H1 (cell line): Measurements from ENCODE around the gene RBSN. TPM values are rescaled to one million over a fixed set of nuclear protein-coding genes. Genes with fewer than 3 reads are reported as not detected.

Experiments used
- CTCF ChIA-PET: fragments of 300-600 bp; sonication (Branson Sonifier 250); formaldehyde crosslinking; loops from one replicate; lab custom pipeline; 2021; ENCODE audit not compliant: partially characterized antibody; lab: Charles Lee
- POLR2A ChIA-PET: fragments of 300-600 bp; sonication (Branson Sonifier 250); formaldehyde crosslinking; loops from one replicate; lab custom pipeline; 2021; ENCODE audit warnings: inconsistent platforms; ENCODE audit not compliant: partially characterized antibody; lab: Charles Lee
- DNase-seq, 2 experiments: peaks; one replicate each; pipeline versions ENCODE4 v3.0.0 to v3.0.0-alpha.2; 2010 to 2022; ENCODE audit warnings: low spot score in 2 of 2, low read depth in 1 of 2, mixed read lengths in 1 of 2
- FAIRE-seq: peaks from 2 replicates; lab custom pipeline; 2011; peaks lifted over from hg19 to GRCh38; lab: Jason Lieb, UNC
- H2AFZ ChIP-seq: 2 replicates; pipeline ENCODE4 v1.8.1; 2012; ENCODE audit warnings: low read length, inconsistent platforms
- H2AK5ac ChIP-seq: 2 replicates; pipeline ENCODE4 v1.6.1; 2013; ENCODE audit warnings: low read depth, low read length
- H2BK120ac ChIP-seq: replicated peaks from 2 replicates; pipeline ENCODE3; 2013; ENCODE audit warnings: low read depth, low read length, inconsistent platforms
- H2BK12ac ChIP-seq: 2 replicates; pipeline ENCODE4 v1.6.1; 2013; ENCODE audit warnings: low read depth, low read length
- H2BK15ac ChIP-seq: 2 replicates; pipeline ENCODE4 v1.6.1; 2013; ENCODE audit warnings: low read length
- H2BK20ac ChIP-seq: 2 replicates; pipeline ENCODE4 v1.6.1; 2013; ENCODE audit warnings: low read length
- H2BK5ac ChIP-seq: 2 replicates; pipeline ENCODE4 v1.6.1; 2013; ENCODE audit warnings: low read depth, low read length
- H3K14ac ChIP-seq: 2 replicates; pipeline ENCODE4 v1.6.1; 2013; ENCODE audit warnings: inconsistent platforms; ENCODE audit not compliant: insufficient read length
- H3K18ac ChIP-seq: 2 replicates; pipeline ENCODE4 v1.6.1; 2013; ENCODE audit warnings: low read length; ENCODE audit errors: extremely low read depth
- H3K23ac ChIP-seq: 2 replicates; pipeline ENCODE4 v1.6.1; 2013; ENCODE audit warnings: inconsistent platforms; ENCODE audit not compliant: insufficient read length
- H3K23me2 ChIP-seq: 2 replicates; pipeline ENCODE4 v1.6.1; 2013; ENCODE audit warnings: low read depth, low read length
- H3K27ac ChIP-seq: 2 replicates; pipeline ENCODE4 v1.6.1; 2011; ENCODE audit warnings: low read depth, low read length, inconsistent platforms
- H3K27me3 ChIP-seq, 4 experiments: replicated peaks in 1 of 4; 1 replicate in 1 of 4; 2 replicates in 3 of 4; pipeline versions ENCODE4 v1.6.1 to v1.8.1; 2011 to 2013; ENCODE audit warnings: low read length in 3 of 4, mild to moderate bottlenecking in 3 of 4, inconsistent platforms in 2 of 4, mixed read lengths in 2 of 4, moderate library complexity in 1 of 4; ENCODE audit not compliant: control insufficient read depth in 3 of 4, insufficient read depth in 3 of 4; ENCODE audit errors: extremely low read depth in 1 of 4
- H3K36me3 ChIP-seq, 4 experiments: 2 replicates each; pipeline versions ENCODE4 v1.6.1 to v1.8.1; 2011 to 2013; ENCODE audit warnings: mild to moderate bottlenecking in 4 of 4, low read length in 3 of 4, moderate library complexity in 2 of 4, control low read depth in 1 of 4, inconsistent platforms in 1 of 4; ENCODE audit not compliant: insufficient read depth in 4 of 4, control insufficient read depth in 2 of 4
- H3K4ac ChIP-seq: replicated peaks from 2 replicates; pipeline ENCODE3; 2013; ENCODE audit warnings: low read length, low read depth, mixed read lengths, inconsistent platforms; ENCODE audit not compliant: insufficient read length
- H3K4me1 ChIP-seq, 4 experiments: replicated peaks in 1 of 4; 1 replicate in 1 of 4; 2 replicates in 3 of 4; pipeline versions ENCODE4 v1.6.1 to v1.8.1; 2011 to 2013; ENCODE audit warnings: low read length in 3 of 4, inconsistent platforms in 2 of 4, mixed read lengths in 1 of 4; ENCODE audit not compliant: insufficient read depth in 4 of 4, control insufficient read depth in 3 of 4
- H3K4me2 ChIP-seq, 2 experiments: 2 replicates each; pipeline versions ENCODE4 v1.6.1 to v1.8.1; 2011 to 2013; ENCODE audit warnings: low read depth in 2 of 2, low read length in 2 of 2, control low read depth in 1 of 2, inconsistent platforms in 1 of 2, mild to moderate bottlenecking in 1 of 2; ENCODE audit not compliant: insufficient read depth in 1 of 2
- H3K4me3 ChIP-seq, 4 experiments: fragments of 200-600, 300-600 bp in 1 of 4; sonication (generic), shearing (Covaris generic), sonication (Bioruptor Twin) in 1 of 4; 2 replicates each; pipeline versions ENCODE4 v1.5.1 to v1.8.1; 2011 to 2016; ENCODE audit warnings: low read length in 4 of 4, low read depth in 3 of 4, control low read depth in 2 of 4, inconsistent platforms in 2 of 4, mild to moderate bottlenecking in 2 of 4, mixed read lengths in 1 of 4, moderate library complexity in 1 of 4; ENCODE audit not compliant: insufficient read depth in 2 of 4; ENCODE audit errors: extremely low read depth in 1 of 4
- H3K56ac ChIP-seq: replicated peaks from 2 replicates; pipeline ENCODE3; 2013; ENCODE audit warnings: low read depth, mild to moderate bottlenecking, mixed read lengths, low read length, inconsistent platforms; ENCODE audit not compliant: insufficient read length
- H3K79me1 ChIP-seq: 2 replicates; pipeline ENCODE4 v1.6.1; 2013; ENCODE audit warnings: low read depth, low read length, control low read depth
- H3K79me2 ChIP-seq, 2 experiments: 2 replicates each; pipeline versions ENCODE4 v1.6.1 to v1.8.1; 2012 to 2013; ENCODE audit warnings: low read length in 2 of 2, mild to moderate bottlenecking in 2 of 2, inconsistent platforms in 1 of 2; ENCODE audit not compliant: insufficient read depth in 2 of 2, control insufficient read depth in 1 of 2
- H3K9ac ChIP-seq, 4 experiments: replicated peaks in 1 of 4; 1 replicate in 1 of 4; 2 replicates in 3 of 4; pipeline versions ENCODE4 v1.6.1 to v1.8.1; 2011 to 2013; ENCODE audit warnings: low read depth in 3 of 4, low read length in 3 of 4, control low read depth in 2 of 4, mild to moderate bottlenecking in 2 of 4, moderate library complexity in 2 of 4, inconsistent platforms in 1 of 4; ENCODE audit errors: extremely low read depth in 1 of 4
- H3K9me3 ChIP-seq, 2 experiments: 2 replicates each; pipeline versions ENCODE4 v1.6.1 to v1.8.1; 2012 to 2013; ENCODE audit warnings: mild to moderate bottlenecking in 2 of 2, moderate library complexity in 2 of 2, control low read depth in 1 of 2, inconsistent platforms in 1 of 2, low read depth in 1 of 2, low read length in 1 of 2, mixed read lengths in 1 of 2; ENCODE audit not compliant: insufficient read depth in 2 of 2
- H4K20me1 ChIP-seq, 2 experiments: replicated peaks in 1 of 2; 2 replicates each; pipeline versions ENCODE3 to v1.8.1; 2011 to 2013; ENCODE audit warnings: inconsistent platforms in 2 of 2, low read length in 2 of 2, mild to moderate bottlenecking in 1 of 2; ENCODE audit not compliant: insufficient read depth in 2 of 2, control insufficient read depth in 1 of 2
- H4K5ac ChIP-seq: 2 replicates; pipeline ENCODE4 v1.6.1; 2013; ENCODE audit warnings: low read length, low read depth, mixed read lengths, inconsistent platforms; ENCODE audit not compliant: insufficient read length
- H4K8ac ChIP-seq: 2 replicates; pipeline ENCODE4 v1.8.0; 2013; ENCODE audit warnings: mild to moderate bottlenecking, moderate library complexity, low read length, inconsistent platforms; ENCODE audit not compliant: insufficient read depth; ENCODE audit errors: extremely low read depth
- H4K91ac ChIP-seq: replicated peaks from 2 replicates; pipeline ENCODE3; 2013; ENCODE audit warnings: low read length, mixed read lengths, inconsistent platforms; ENCODE audit not compliant: insufficient read length
- HDAC2 ChIP-seq, 2 experiments: fragments of 300-600 bp in 1 of 2; sonication (generic) in 1 of 2; IDR thresholded peaks; 2 replicates each; pipeline ENCODE4 v1.6.1; 2011 to 2012; ENCODE audit warnings: low read depth in 2 of 2, low read length in 2 of 2, mild to moderate bottlenecking in 2 of 2, moderate library complexity in 2 of 2, borderline replicate concordance in 1 of 2, inconsistent platforms in 1 of 2
- TEAD4 ChIP-seq: IDR thresholded peaks from 2 replicates; pipeline ENCODE4 v1.6.1; 2012; ENCODE audit warnings: low read depth, low read length, inconsistent platforms, mixed read lengths
- ZNF274 ChIP-seq: IDR thresholded peaks from 2 replicates; pipeline ENCODE4 v1.7.0; 2012; ENCODE audit warnings: low read length, borderline replicate concordance; ENCODE audit errors: extremely low read depth
- WGBS, 2 experiments: shearing (Covaris generic) in 1 of 2; methylation state at CpG; one replicate each; pipeline versions ENCODE4 v1.1.6 to v1.1.7; 2013 to 2015; ENCODE audit warnings: low lambda C conversion rate in 2 of 2, mixed read lengths in 2 of 2, inconsistent platforms in 1 of 2, low coverage in 1 of 2, missing lambda C conversion rate in 1 of 2; ENCODE audit not compliant: insufficient replicate concordance in 2 of 2, insufficient coverage in 1 of 2, insufficient read length in 1 of 2; ENCODE audit errors: extremely low coverage in 1 of 2, missing lambda C conversion rate in 1 of 2; 5-methylcytosine and 5-hydroxymethylcytosine counted together
- polyA plus RNA-seq, 7 experiments: library from polyadenylated mRNA; depleted of rRNA in 3 of 7; stranded (reverse) in 5 of 7; unstranded in 2 of 7; fragments of >200 nt in 5 of 7; fragments of 200-250 nt in 2 of 7; gene quantifications; 1 replicate in 5 of 7; 2 replicates in 1 of 7; 4 replicates in 1 of 7; pipeline versions ENCODE4 v1.2.1 to v1.2.3, GENCODE V29; 2011 to 2013; ENCODE audit warnings: missing spikeins in 2 of 7, mixed read lengths in 2 of 7
- total RNA-seq: library from RNA; stranded (reverse); fragmentation: NEBNext Ultra II Directional; extraction: Animal tissue kit (Norgen Biotek cat#: 25700); gene quantifications from 2 replicates; pipeline ENCODE4 v1.2.1, GENCODE V29; 2021

Gene RBSN
- total and polyA plus RNA-seq, 2 of the 8 experiments (the other 6 are each of a cell fraction or from before 2014, with no cell fraction given), result 5.9 to 20.0 TPM

GRCh38 chr3:15121936-15122335, 23.0 kb upstream of the RBSN start:
- POLR2A ChIA-PET, result no interaction called here
- Histone ChIP-seq H4K8ac (no peak overlapping the region), H3K18ac (no peak overlapping the region)
- TF ChIP-seq HDAC2 (IDR thresholded peaks at IDR 0.05; ENCODE audit: borderline replicate concordance in 1 of 2, low read depth in 2 of 2, low read length in 2 of 2), result no peak
- TF ChIP-seq TEAD4, result no peak
- no peak for TF ChIP-seq ZNF274
- TF ChIP-seq, all 59 proteins: peak for 0
- Histone ChIP-seq H3K23ac (no peak overlapping the region), H3K27me3 (peaks cover 0 to 3% (median 0%) of the 10 kb centered on the region in 4 experiments; a peak in 2 of 7 replicates), H2AFZ (no peak overlapping the region), H3K27ac (no peak overlapping the region), H4K5ac (no peak overlapping the region), H4K91ac (no peak overlapping the region), H3K4me3 (no peak overlapping the region), H3K4ac (no peak overlapping the region), H3K56ac (no peak overlapping the region), H3K79me1 (no peaks in the 10 kb centered on the region), H2BK15ac (no peak overlapping the region), H3K79me2 (no peaks in the 10 kb centered on the region), H3K9ac (no peak overlapping the region), H3K9me3 (no peaks in the 10 kb centered on the region), H2BK5ac (no peak overlapping the region), H3K14ac (no peak overlapping the region), H3K4me2 (no peak overlapping the region), H4K20me1 (no peaks in the 10 kb centered on the region), H2BK120ac (no peak overlapping the region), H2BK20ac (no peak overlapping the region), H3K23me2 (no peaks in the 10 kb centered on the region), H2AK5ac (no peak overlapping the region), H3K4me1 (no peaks in the 10 kb centered on the region; a peak in 1 of 7 replicates), H2BK12ac (no peak overlapping the region), H3K36me3 (no peaks in the 10 kb centered on the region)
- no peak for FAIRE-seq
- no peak for DNase-seq
- CTCF ChIA-PET, result interaction anchor here (1.0 kb wide), 1 partner anchor 60 kb away, joined by 4 read pairs; no protein-coding TSS in a partner anchor
- 74% methylated on average over 3 of the region's 3 CpGs; no CpG with 5 or more reads in 1 of the 2 experiments for WGBS, 2 experiments
